ENCODE measurements around the gene ROBO2.

DNA sequence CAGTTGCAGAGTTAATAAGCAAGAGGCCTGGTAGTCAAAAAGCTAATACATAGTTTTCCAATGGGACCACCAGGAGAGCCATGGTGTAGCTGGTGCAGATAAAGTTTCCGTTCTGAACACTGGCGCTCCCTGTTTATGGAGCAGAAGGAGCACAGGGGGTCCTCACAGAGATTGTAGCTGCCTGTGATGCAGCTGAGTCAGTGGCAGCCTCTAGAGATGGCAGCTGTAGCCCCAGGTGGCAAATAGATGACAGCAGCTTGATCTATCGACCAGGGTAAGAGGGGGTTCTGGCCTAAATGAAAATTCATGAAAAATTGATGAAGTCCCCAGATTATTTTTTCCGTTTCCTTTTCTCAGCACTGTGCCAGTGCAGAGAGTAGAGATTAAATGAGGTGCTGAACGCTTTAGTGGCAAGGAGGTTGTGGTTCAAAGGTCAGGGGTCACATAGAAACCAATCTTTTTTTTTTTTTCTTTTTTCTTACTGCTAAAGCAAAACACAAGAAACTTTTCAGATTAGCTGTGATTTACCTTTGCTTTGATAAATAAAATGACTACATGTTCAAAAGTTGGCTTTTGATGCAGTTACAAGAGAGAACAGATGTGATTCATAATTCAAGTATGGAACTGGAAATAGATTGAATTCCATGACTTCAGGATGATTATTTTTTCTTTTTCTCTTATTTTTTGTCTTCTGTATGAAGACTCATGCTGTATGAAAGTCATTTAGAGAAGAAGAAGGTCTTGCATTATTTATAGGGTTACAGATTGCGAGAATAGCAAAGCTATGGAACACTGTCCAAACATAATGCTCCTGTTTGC, 63.3 kb downstream of the ROBO2 start:
- TF ChIP-seq, protein P1, sequence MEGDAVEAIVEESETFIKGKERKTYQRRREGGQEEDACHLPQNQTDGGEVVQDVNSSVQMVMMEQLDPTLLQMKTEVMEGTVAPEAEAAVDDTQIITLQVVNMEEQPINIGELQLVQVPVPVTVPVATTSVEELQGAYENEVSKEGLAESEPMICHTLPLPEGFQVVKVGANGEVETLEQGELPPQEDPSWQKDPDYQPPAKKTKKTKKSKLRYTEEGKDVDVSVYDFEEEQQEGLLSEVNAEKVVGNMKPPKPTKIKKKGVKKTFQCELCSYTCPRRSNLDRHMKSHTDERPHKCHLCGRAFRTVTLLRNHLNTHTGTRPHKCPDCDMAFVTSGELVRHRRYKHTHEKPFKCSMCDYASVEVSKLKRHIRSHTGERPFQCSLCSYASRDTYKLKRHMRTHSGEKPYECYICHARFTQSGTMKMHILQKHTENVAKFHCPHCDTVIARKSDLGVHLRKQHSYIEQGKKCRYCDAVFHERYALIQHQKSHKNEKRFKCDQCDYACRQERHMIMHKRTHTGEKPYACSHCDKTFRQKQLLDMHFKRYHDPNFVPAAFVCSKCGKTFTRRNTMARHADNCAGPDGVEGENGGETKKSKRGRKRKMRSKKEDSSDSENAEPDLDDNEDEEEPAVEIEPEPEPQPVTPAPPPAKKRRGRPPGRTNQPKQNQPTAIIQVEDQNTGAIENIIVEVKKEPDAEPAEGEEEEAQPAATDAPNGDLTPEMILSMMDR (IDR thresholded peaks at IDR 0.05) = no peak
- TF ChIP-seq IRF3 (IDR thresholded peaks at IDR 0.05; ENCODE audit: low read depth, low read length) (no peak), NFIC (IDR thresholded peaks at IDR 0.05; ENCODE audit: borderline replicate concordance) (no peak), EP300 (IDR thresholded peaks at IDR 0.05; ENCODE audit: borderline replicate concordance in 1 of 2, low read depth in 1 of 2, low read length in 1 of 2) (no peak), NRF1 (IDR thresholded peaks at IDR 0.05; ENCODE audit: low read depth, low read length) (no peak), POLR2AphosphoS5 (IDR thresholded peaks at IDR 0.05; ENCODE audit: low read depth, low read length) (no peak), RCOR1 (IDR thresholded peaks at IDR 0.05; ENCODE audit: low read length) (no peak), RFX5 (IDR thresholded peaks at IDR 0.05; ENCODE audit: low read length) (no peak), FOXM1 (IDR thresholded peaks at IDR 0.05; ENCODE audit: low read depth) (no peak), GABPA (IDR thresholded peaks at IDR 0.05; ENCODE audit: low read depth) (no peak), SMC3 (IDR thresholded peaks at IDR 0.05; ENCODE audit: low read depth, low read length) (no peak), RXRA (IDR thresholded peaks at IDR 0.05; ENCODE audit: borderline replicate concordance, low read depth) (no peak), USF2 (IDR thresholded peaks at IDR 0.05; ENCODE audit: borderline replicate concordance, low read depth, low read length) (no peak), MXI1 (IDR thresholded peaks at IDR 0.05; ENCODE audit: low read depth, low read length) (no peak)

Measured in SK-N-SH (cell line).